HepG2 (cell line): ENCODE measurements around the gene RSPH9. TPM values are rescaled to one million over a fixed set of nuclear protein-coding genes. Genes with fewer than 3 reads are reported as not detected.

ENCODE experiments used
- ARNTL ChIP-seq: sonication (generic); formaldehyde crosslinking; IDR thresholded peaks from 2 replicates; pipeline ENCODE4 v1.4.0; 2020; ENCODE audit warnings: mild to moderate bottlenecking, missing genetic modification reagents
- CAMTA2 ChIP-seq: sonication (generic); formaldehyde crosslinking; IDR thresholded peaks from 2 replicates; pipeline ENCODE4 v1.4.0; 2020; ENCODE audit warnings: mild to moderate bottlenecking, missing genetic modification reagents, borderline replicate concordance
- DR1 ChIP-seq: sonication (generic); formaldehyde crosslinking; IDR thresholded peaks from 2 replicates; pipeline ENCODE4 v1.8.0; 2021; ENCODE audit warnings: mild to moderate bottlenecking, missing genetic modification reagents, inconsistent platforms
- EP300 ChIP-seq, 3 experiments: sonication (generic) in 1 of 3; formaldehyde crosslinking in 1 of 3; IDR thresholded peaks; 2 replicates each; pipeline versions ENCODE4 v1.5.1 to v1.6.1; 2011 to 2020; ENCODE audit warnings: low read depth in 2 of 3, low read length in 2 of 3, borderline replicate concordance in 1 of 3, improper control_type of control experiment in 1 of 3, mild to moderate bottlenecking in 1 of 3, missing genetic modification reagents in 1 of 3, moderate library complexity in 1 of 3
- KDM2A ChIP-seq: sonication (generic); formaldehyde crosslinking; IDR thresholded peaks from 2 replicates; pipeline ENCODE4 v1.4.0; 2020; ENCODE audit warnings: low read depth, missing genetic modification reagents, borderline replicate concordance
- LCORL ChIP-seq, 2 experiments: fragments of 450-650 bp in 1 of 2; sonication (generic) in 1 of 2; formaldehyde crosslinking in 1 of 2; IDR thresholded peaks; 2 replicates each; pipeline versions ENCODE4 v1.5.0 to v1.6.1; 2017 to 2020; ENCODE audit warnings: antibody characterized with exemption in 1 of 2, missing genetic modification reagents in 1 of 2
- polyA plus RNA-seq, 8 experiments: library from polyadenylated mRNA; depleted of rRNA in 3 of 8; stranded (reverse) in 7 of 8; unstranded in 1 of 8; fragments of >200 nt; fragmentation: Illumina TruSeq in 4 of 8; extraction: Trizol in 4 of 8; gene quantifications; 2 replicates each; pipeline versions ENCODE4 v1.2.1 to v1.2.3, GENCODE V29; 2011 to 2016; ENCODE audit warnings: low read depth in 4 of 8, missing spikeins in 1 of 8, mixed read lengths in 1 of 8; ENCODE audit not compliant: insufficient read depth in 1 of 8
- total RNA-seq, 5 experiments: library from RNA; depleted of rRNA; stranded (reverse); fragments of >200 nt; fragmentation: Illumina TruSeq; extraction: Trizol; gene quantifications; 2 replicates each; pipeline ENCODE4 v1.2.3, GENCODE V29; 2016; ENCODE audit warnings: low read depth in 1 of 5
- TF ChIP-seq, protein P1 (sequence below): sonication (generic); formaldehyde crosslinking; IDR thresholded peaks from 2 replicates; pipeline ENCODE4 v1.5.0; 2020; ENCODE audit warnings: mild to moderate bottlenecking, missing genetic modification reagents, borderline replicate concordance
- TF ChIP-seq, protein P2 (sequence below): sonication (generic); formaldehyde crosslinking; IDR thresholded peaks from 2 replicates; pipeline ENCODE4; 2020; ENCODE audit warnings: missing genetic modification reagents, mild to moderate bottlenecking, borderline replicate concordance
- TF ChIP-seq, protein P3 (sequence below): sonication (generic); formaldehyde crosslinking; IDR thresholded peaks from 2 replicates; pipeline ENCODE4 v1.4.0; 2020; ENCODE audit warnings: missing genetic modification reagents, mild to moderate bottlenecking, borderline replicate concordance

The RSPH9 gene
- total and polyA plus RNA-seq, 2 of the 13 experiments (the other 11 are each of a cell fraction or from before 2014, with no cell fraction given), result 0.04 TPM; not detected in 1

DNA sequence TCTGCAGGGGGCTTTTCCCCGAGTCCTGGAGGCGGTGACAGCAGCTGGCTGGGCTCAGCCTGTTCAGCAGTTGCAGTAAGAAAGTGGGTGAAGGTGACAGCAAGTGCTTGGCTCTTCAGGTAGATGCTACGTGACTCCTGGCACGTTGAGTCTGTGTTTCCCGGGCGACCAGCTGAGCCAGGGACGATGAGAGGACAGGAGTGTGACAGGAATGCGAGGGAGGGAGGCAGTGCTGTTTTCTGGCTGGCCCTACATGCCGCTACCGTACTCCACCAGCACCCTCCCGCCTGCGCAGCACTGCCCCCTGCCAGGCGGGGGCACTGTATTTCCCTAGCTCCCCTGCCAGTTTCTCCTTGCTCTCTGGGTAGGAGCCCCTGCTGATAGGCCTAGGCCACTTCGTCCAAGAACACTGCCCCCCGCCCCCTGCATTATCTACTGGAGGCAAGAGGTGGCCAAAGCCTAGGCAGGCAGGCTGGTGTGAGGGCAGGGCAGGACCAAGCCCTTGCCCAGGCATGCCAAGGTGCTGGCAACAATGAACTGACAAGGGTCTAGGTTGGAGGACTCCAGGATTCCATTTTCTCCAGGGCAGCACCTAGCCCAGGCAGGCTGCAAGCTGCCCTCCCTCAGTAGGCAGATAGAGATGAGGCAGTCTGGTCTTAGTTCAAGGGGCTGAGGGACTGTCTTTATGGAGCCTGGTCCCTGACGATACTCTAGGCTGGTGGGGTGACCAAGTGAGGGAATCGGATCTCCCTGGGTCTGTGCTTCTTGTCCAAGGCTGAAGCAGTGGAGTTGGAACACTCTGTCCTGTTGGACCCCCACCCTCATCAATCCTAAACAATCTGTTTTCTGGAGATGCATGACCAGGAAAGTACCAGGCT, 23.6 kb downstream of the RSPH9 start (continued):
- TF ChIP-seq CAMTA2 (CRISPR knock-in tag) (peak; percentile 83), DR1 (CRISPR knock-in tag) (no peak), ARNTL (CRISPR knock-in tag) (peak; percentile 59; the same call in 1 of the 2 replicates), LCORL (IDR thresholded peaks at IDR 0.05) (peak; percentile 22; the same call in 1 of the 2 replicates), LCORL (CRISPR knock-in tag; IDR thresholded peaks at IDR 0.05) (peak; percentile 97), EP300 (IDR thresholded peaks at IDR 0.05; ENCODE audit: low read depth in 2 of 2, low read length in 2 of 2) (peak in 1 of 2 experiments; percentile 24; a peak in 1 of 4 replicates), EP300 (CRISPR knock-in tag; IDR thresholded peaks at IDR 0.05; ENCODE audit: borderline replicate concordance) (no peak), KDM2A (CRISPR knock-in tag) (peak; percentile 95)
- TF ChIP-seq, protein P1, sequence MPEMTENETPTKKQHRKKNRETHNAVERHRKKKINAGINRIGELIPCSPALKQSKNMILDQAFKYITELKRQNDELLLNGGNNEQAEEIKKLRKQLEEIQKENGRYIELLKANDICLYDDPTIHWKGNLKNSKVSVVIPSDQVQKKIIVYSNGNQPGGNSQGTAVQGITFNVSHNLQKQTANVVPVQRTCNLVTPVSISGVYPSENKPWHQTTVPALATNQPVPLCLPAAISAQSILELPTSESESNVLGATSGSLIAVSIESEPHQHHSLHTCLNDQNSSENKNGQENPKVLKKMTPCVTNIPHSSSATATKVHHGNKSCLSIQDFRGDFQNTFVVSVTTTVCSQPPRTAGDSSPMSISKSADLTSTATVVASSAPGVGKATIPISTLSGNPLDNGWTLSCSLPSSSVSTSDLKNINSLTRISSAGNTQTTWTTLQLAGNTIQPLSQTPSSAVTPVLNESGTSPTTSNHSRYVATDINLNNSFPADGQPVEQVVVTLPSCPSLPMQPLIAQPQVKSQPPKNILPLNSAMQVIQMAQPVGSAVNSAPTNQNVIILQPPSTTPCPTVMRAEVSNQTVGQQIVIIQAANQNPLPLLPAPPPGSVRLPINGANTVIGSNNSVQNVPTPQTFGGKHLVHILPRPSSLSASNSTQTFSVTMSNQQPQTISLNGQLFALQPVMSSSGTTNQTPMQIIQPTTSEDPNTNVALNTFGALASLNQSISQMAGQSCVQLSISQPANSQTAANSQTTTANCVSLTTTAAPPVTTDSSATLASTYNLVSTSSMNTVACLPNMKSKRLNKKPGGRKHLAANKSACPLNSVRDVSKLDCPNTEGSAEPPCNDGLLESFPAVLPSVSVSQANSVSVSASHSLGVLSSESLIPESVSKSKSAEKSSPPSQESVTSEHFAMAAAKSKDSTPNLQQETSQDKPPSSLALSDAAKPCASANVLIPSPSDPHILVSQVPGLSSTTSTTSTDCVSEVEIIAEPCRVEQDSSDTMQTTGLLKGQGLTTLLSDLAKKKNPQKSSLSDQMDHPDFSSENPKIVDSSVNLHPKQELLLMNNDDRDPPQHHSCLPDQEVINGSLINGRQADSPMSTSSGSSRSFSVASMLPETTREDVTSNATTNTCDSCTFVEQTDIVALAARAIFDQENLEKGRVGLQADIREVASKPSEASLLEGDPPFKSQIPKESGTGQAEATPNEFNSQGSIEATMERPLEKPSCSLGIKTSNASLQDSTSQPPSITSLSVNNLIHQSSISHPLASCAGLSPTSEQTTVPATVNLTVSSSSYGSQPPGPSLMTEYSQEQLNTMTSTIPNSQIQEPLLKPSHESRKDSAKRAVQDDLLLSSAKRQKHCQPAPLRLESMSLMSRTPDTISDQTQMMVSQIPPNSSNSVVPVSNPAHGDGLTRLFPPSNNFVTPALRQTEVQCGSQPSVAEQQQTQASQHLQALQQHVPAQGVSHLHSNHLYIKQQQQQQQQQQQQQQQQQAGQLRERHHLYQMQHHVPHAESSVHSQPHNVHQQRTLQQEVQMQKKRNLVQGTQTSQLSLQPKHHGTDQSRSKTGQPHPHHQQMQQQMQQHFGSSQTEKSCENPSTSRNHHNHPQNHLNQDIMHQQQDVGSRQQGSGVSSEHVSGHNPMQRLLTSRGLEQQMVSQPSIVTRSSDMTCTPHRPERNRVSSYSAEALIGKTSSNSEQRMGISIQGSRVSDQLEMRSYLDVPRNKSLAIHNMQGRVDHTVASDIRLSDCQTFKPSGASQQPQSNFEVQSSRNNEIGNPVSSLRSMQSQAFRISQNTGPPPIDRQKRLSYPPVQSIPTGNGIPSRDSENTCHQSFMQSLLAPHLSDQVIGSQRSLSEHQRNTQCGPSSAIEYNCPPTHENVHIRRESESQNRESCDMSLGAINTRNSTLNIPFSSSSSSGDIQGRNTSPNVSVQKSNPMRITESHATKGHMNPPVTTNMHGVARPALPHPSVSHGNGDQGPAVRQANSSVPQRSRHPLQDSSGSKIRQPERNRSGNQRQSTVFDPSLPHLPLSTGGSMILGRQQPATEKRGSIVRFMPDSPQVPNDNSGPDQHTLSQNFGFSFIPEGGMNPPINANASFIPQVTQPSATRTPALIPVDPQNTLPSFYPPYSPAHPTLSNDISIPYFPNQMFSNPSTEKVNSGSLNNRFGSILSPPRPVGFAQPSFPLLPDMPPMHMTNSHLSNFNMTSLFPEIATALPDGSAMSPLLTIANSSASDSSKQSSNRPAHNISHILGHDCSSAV (CRISPR knock-in tag), result no peak
- TF ChIP-seq, protein P2, sequence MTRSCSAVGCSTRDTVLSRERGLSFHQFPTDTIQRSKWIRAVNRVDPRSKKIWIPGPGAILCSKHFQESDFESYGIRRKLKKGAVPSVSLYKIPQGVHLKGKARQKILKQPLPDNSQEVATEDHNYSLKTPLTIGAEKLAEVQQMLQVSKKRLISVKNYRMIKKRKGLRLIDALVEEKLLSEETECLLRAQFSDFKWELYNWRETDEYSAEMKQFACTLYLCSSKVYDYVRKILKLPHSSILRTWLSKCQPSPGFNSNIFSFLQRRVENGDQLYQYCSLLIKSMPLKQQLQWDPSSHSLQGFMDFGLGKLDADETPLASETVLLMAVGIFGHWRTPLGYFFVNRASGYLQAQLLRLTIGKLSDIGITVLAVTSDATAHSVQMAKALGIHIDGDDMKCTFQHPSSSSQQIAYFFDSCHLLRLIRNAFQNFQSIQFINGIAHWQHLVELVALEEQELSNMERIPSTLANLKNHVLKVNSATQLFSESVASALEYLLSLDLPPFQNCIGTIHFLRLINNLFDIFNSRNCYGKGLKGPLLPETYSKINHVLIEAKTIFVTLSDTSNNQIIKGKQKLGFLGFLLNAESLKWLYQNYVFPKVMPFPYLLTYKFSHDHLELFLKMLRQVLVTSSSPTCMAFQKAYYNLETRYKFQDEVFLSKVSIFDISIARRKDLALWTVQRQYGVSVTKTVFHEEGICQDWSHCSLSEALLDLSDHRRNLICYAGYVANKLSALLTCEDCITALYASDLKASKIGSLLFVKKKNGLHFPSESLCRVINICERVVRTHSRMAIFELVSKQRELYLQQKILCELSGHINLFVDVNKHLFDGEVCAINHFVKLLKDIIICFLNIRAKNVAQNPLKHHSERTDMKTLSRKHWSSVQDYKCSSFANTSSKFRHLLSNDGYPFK (CRISPR knock-in tag), result peak; percentile 14; the same call in 1 of the 2 replicates
- TF ChIP-seq, protein P3, sequence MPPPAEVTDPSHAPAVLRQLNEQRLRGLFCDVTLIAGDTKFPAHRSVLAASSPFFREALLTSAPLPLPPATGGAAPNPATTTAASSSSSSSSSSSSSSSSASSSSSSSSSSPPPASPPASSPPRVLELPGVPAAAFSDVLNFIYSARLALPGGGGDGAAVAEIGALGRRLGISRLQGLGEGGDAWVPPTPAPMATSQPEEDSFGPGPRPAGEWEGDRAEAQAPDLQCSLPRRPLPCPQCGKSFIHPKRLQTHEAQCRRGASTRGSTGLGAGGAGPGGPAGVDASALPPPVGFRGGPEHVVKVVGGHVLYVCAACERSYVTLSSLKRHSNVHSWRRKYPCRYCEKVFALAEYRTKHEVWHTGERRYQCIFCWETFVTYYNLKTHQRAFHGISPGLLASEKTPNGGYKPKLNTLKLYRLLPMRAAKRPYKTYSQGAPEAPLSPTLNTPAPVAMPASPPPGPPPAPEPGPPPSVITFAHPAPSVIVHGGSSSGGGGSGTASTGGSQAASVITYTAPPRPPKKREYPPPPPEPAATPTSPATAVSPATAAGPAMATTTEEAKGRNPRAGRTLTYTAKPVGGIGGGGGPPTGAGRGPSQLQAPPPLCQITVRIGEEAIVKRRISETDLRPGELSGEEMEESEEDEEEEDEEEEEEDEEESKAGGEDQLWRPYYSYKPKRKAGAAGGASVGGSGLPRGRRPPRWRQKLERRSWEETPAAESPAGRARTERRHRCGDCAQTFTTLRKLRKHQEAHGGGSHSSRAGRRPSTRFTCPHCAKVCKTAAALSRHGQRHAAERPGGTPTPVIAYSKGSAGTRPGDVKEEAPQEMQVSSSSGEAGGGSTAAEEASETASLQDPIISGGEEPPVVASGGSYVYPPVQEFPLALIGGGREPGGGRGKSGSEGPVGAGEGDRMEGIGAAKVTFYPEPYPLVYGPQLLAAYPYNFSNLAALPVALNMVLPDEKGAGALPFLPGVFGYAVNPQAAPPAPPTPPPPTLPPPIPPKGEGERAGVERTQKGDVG (CRISPR knock-in tag), result 0 out of 2 replicates have a peak, but pooled peaks have one; percentile 38
